ENCODE data around the gene LPP. TPM values are rescaled to one million over a fixed set of nuclear protein-coding genes. Genes with fewer than 3 reads are reported as not detected.

Gene LPP
- total and polyA plus RNA-seq, 2 donors (not counting 1 experiment from before 2014, with no cell fraction given): 7.6 to 81.7 TPM

DNA sequence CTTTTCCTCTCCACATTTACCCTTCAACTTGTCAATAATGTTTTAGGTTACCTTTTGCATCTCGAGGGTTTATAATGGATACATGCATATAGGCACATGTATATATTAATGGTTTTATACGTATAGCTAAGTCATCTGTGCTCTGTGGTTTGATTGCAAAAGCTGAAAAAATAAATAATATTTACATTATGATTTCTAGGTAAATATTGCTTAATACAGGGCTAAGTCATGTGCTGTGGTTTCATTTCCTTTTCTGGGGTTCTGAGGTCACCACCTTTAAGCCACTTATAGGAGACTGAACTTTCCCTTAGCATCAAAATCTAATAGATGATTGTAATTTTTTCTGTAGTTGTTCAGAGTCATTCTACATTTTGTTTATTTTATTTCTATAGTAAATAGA is 33.1 kb downstream of the LPP start:
- peak; percentile 82 for ATAC-seq (ENCODE audit: low read depth)
- POLR2A ChIA-PET: no interaction called here

DNA sequence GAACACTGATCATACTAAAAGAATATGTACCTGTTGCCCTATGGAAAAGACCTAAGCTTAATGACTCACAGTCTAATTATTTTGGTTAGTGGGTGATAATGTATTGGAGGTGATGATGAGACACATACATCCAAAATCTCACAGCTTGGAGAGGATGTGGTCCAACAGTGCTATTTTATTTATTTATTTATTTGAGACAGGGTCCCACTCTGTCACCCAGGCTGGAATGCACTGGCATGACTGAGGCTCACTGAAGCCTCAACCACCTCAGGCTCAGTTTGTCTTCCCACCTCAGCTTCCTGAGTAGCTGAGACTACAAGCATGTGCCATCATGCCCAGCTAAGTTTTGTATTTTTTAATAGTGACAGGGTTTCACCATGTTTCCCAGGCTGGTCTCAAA is 35.0 kb downstream of the LPP start:
- Histone ChIP-seq H3K27me3 (replicated peaks in 1 of 4; ENCODE audit: control extremely low read depth in 1 of 4, control insufficient read depth in 3 of 4, insufficient read depth in 4 of 4, low read length in 3 of 4) (no peaks in the 10 kb centered on the region), H2AFZ (ENCODE audit: insufficient read depth, low read depth, low read length, poor library complexity, severe bottlenecking) (no peak overlapping the region), H4K20me1 (ENCODE audit: control insufficient read depth, insufficient read depth, low read length, poor library complexity, severe bottlenecking) (no peaks in the 10 kb centered on the region), H3K4me2 (replicated peaks; ENCODE audit: low read depth, low read length, poor library complexity, severe bottlenecking) (no peak overlapping the region), H3K4me1 (ENCODE audit: control insufficient read depth in 2 of 2, insufficient read depth in 2 of 2, low read length in 2 of 2) (peaks cover 23 to 26% of the 10 kb centered on the region in 2 donors), H3K4me3 (ENCODE audit: control extremely low read depth in 1 of 5, extremely low read depth in 1 of 5, insufficient read depth in 1 of 5, low read depth in 2 of 5, low read length in 4 of 5) (no peak overlapping the region), H3K27ac (ENCODE audit: low read length in 2 of 2) (no peak overlapping the region), H3K79me2 (ENCODE audit: control insufficient read depth, insufficient read depth, low read length) (peaks cover 75% of the 10 kb centered on the region), H3K9me3 (ENCODE audit: control extremely low read depth in 1 of 3, control insufficient read depth in 2 of 3, insufficient read depth in 1 of 3, low read length in 2 of 3) (no peaks in the 10 kb centered on the region), H3K9ac (ENCODE audit: low read length) (no peak overlapping the region), H3K36me3 (replicated peaks in 1 of 2; ENCODE audit: control extremely low read depth in 1 of 2, control insufficient read depth in 1 of 2, extremely low read depth in 1 of 2, insufficient read depth in 2 of 2, low read length in 1 of 2) (peaks cover 0 to 19% of the 10 kb centered on the region in 2 experiments)
- Mint-ChIP-seq H3K27ac (no peak overlapping the region), H3K4me3 (no peak overlapping the region), H3K27me3 (no peaks in the 10 kb centered on the region), H3K9me3 (ENCODE audit: insufficient read depth) (no peaks in the 10 kb centered on the region), H3K4me1 (peaks cover 51% of the 10 kb centered on the region)
- ATAC-seq (ENCODE audit: low read depth) (no peak), DNase-seq (no peak)
- POLR2A ChIA-PET: no interaction called here
- intact Hi-C loops (cut with micrococcal nuclease): loop anchor here (10.0 kb wide), 1 partner anchor 444 kb away; the partner anchor contains the start of gene BCL6
- CTCF ChIA-PET: interaction anchor here (0.5 to 1.1 kb wide), 2 partner anchors 215 to 950 kb away, joined by 3 to 4 read pairs; no protein-coding TSS in a partner anchor
- TF ChIP-seq, protein P1, sequence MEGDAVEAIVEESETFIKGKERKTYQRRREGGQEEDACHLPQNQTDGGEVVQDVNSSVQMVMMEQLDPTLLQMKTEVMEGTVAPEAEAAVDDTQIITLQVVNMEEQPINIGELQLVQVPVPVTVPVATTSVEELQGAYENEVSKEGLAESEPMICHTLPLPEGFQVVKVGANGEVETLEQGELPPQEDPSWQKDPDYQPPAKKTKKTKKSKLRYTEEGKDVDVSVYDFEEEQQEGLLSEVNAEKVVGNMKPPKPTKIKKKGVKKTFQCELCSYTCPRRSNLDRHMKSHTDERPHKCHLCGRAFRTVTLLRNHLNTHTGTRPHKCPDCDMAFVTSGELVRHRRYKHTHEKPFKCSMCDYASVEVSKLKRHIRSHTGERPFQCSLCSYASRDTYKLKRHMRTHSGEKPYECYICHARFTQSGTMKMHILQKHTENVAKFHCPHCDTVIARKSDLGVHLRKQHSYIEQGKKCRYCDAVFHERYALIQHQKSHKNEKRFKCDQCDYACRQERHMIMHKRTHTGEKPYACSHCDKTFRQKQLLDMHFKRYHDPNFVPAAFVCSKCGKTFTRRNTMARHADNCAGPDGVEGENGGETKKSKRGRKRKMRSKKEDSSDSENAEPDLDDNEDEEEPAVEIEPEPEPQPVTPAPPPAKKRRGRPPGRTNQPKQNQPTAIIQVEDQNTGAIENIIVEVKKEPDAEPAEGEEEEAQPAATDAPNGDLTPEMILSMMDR (IDR thresholded peaks at IDR 0.05): no peak
- TF ChIP-seq EZH2 (IDR thresholded peaks at IDR 0.05; ENCODE audit: borderline replicate concordance, insufficient read depth, low read depth, low read length, poor library complexity, severe bottlenecking): no peak

More for the DNA sequence above, 33.1 kb downstream of the LPP start:
- Mint-ChIP-seq H3K4me1 (peaks cover 50% of the 10 kb centered on the region), H3K27ac (peak overlapping the region; percentile 50), H3K27me3 (no peaks in the 10 kb centered on the region), H3K4me3 (peak overlapping the region; percentile 30), H3K9me3 (ENCODE audit: insufficient read depth) (no peaks in the 10 kb centered on the region)
- Histone ChIP-seq H3K9me3 (ENCODE audit: control extremely low read depth in 1 of 3, control insufficient read depth in 2 of 3, insufficient read depth in 1 of 3, low read length in 2 of 3) (no peaks in the 10 kb centered on the region), H3K4me2 (replicated peaks; ENCODE audit: low read depth, low read length, poor library complexity, severe bottlenecking) (peak overlapping the region; percentile 26), H3K79me2 (ENCODE audit: control insufficient read depth, insufficient read depth, low read length) (peaks cover 79% of the 10 kb centered on the region), H3K9ac (ENCODE audit: low read length) (no peak overlapping the region), H3K4me3 (ENCODE audit: control extremely low read depth in 1 of 5, extremely low read depth in 1 of 5, insufficient read depth in 1 of 5, low read depth in 2 of 5, low read length in 4 of 5) (no peak overlapping the region), H4K20me1 (ENCODE audit: control insufficient read depth, insufficient read depth, low read length, poor library complexity, severe bottlenecking) (no peaks in the 10 kb centered on the region), H3K27ac (ENCODE audit: low read length in 2 of 2) (peak overlapping the region in 1 of 2 donors; percentile 66), H3K36me3 (replicated peaks in 1 of 2; ENCODE audit: control extremely low read depth in 1 of 2, control insufficient read depth in 1 of 2, extremely low read depth in 1 of 2, insufficient read depth in 2 of 2, low read length in 1 of 2) (peaks cover 0 to 13% of the 10 kb centered on the region in 2 experiments), H2AFZ (ENCODE audit: insufficient read depth, low read depth, low read length, poor library complexity, severe bottlenecking) (no peak overlapping the region), H3K4me1 (ENCODE audit: control insufficient read depth in 2 of 2, insufficient read depth in 2 of 2, low read length in 2 of 2) (peaks cover 23 to 26% of the 10 kb centered on the region in 2 donors), H3K27me3 (replicated peaks in 1 of 4; ENCODE audit: control extremely low read depth in 1 of 4, control insufficient read depth in 3 of 4, insufficient read depth in 4 of 4, low read length in 3 of 4) (no peaks in the 10 kb centered on the region)
- intact Hi-C loops (cut with micrococcal nuclease): loop anchor here (2.0 to 10.0 kb wide), 2 partner anchors 32 to 442 kb away; partner anchors contain the start of genes BCL6 and LPP
- peak; percentile 73 for DNase-seq
- no CpG with 5 or more reads among the region's 2 CpGs for WGBS (ENCODE audit: insufficient coverage)
- CTCF ChIA-PET: interaction anchor here (1.0 to 1.4 kb wide), 2 partner anchors 438 to 446 kb away, joined by 3 read pairs; no protein-coding TSS in a partner anchor
- TF ChIP-seq EZH2 (IDR thresholded peaks at IDR 0.05; ENCODE audit: borderline replicate concordance, insufficient read depth, low read depth, low read length, poor library complexity, severe bottlenecking): no peak
- TF ChIP-seq, protein P1 (IDR thresholded peaks at IDR 0.05): no peak
